OCI-LY1 (cell line): ENCODE data around the gene LIPA.
"Not testable (repeated sequence)": the region's sequence is repeated elsewhere in the genome, so short reads cannot be mapped to it uniquely, and the experiment has no call there.

Source experiments
- H2AFZ ChIP-seq: fragments of 200-600 bp; sonication (generic), shearing (Covaris generic); 2 replicates; pipeline ENCODE4 v1.6.0; 2014; ENCODE audit warnings: antibody characterized with exemption, mild to moderate bottlenecking, low read length
- H3F3A ChIP-seq: fragments of 200-600 bp; sonication (generic), shearing (Covaris generic); 2 replicates; pipeline ENCODE4 v1.6.0; 2014; ENCODE audit warnings: mild to moderate bottlenecking, antibody characterized with exemption, low read length, moderate library complexity; ENCODE audit not compliant: insufficient read depth
- H3K27ac ChIP-seq: fragments of 200-600 bp; sonication (generic); 2 replicates; pipeline ENCODE4 v1.5.1; 2014; ENCODE audit warnings: low read length, mixed run types, mild to moderate bottlenecking, low read depth; ENCODE audit not compliant: poor library complexity, severe bottlenecking
- H3K27me3 ChIP-seq: fragments of 200-600 bp; sonication (generic); 2 replicates; pipeline ENCODE4 v1.6.0; 2014; ENCODE audit warnings: antibody characterized with exemption, mild to moderate bottlenecking, low read length, moderate library complexity; ENCODE audit not compliant: insufficient read depth
- H3K36me3 ChIP-seq: fragments of 200-600 bp; sonication (generic); 2 replicates; pipeline ENCODE4 v1.6.1; 2014; ENCODE audit warnings: mild to moderate bottlenecking, antibody characterized with exemption, low read length, moderate library complexity, mixed read lengths; ENCODE audit not compliant: insufficient read depth
- H3K4me1 ChIP-seq: fragments of 200-600 bp; sonication (generic); 2 replicates; pipeline ENCODE4 v1.5.1; 2014; ENCODE audit warnings: mild to moderate bottlenecking, low read length, moderate library complexity; ENCODE audit not compliant: insufficient read depth, severe bottlenecking
- H3K4me2 ChIP-seq: fragments of 200-600 bp; sonication (generic), shearing (Covaris generic); 2 replicates; pipeline ENCODE4 v1.6.1; 2014; ENCODE audit warnings: low read length
- H3K4me3 ChIP-seq: fragments of 200-600 bp; sonication (generic); 2 replicates; pipeline ENCODE4 v1.5.1; 2014; ENCODE audit warnings: low read length, low read depth, mild to moderate bottlenecking, mixed read lengths; ENCODE audit not compliant: poor library complexity, severe bottlenecking
- H3K79me2 ChIP-seq: fragments of 200-600 bp; shearing (Covaris generic); 2 replicates; pipeline ENCODE4 v1.6.1; 2016; ENCODE audit warnings: mixed run types, low read length, mixed read lengths; ENCODE audit not compliant: insufficient read depth
- H3K9ac ChIP-seq: fragments of 200-600 bp; sonication (generic), shearing (Covaris generic); 2 replicates; pipeline ENCODE4 v1.6.1; 2014; ENCODE audit warnings: mild to moderate bottlenecking, low read length, mixed read lengths
- H3K9me2 ChIP-seq: fragments of 200-600 bp; sonication (generic), shearing (Covaris generic); 2 replicates; pipeline ENCODE4 v1.6.1; 2014; ENCODE audit warnings: low read depth, mild to moderate bottlenecking, low read length, mixed read lengths
- H3K9me3 ChIP-seq: fragments of 200-600 bp; shearing (Covaris generic); 2 replicates; pipeline ENCODE4 v1.6.1; 2014; ENCODE audit warnings: low read length, mixed read lengths
- H4K20me1 ChIP-seq: fragments of 200-600 bp; sonication (generic), shearing (Covaris generic); 2 replicates; pipeline ENCODE4 v1.6.0; 2016; ENCODE audit warnings: mild to moderate bottlenecking, low read length; ENCODE audit not compliant: insufficient read depth
- EZH2 ChIP-seq: fragments of 200-600 bp; sonication (generic), shearing (Covaris generic); IDR thresholded peaks from 2 replicates; pipeline ENCODE4 v1.8.0; 2017; ENCODE audit warnings: borderline replicate concordance, mixed run types, mild to moderate bottlenecking, antibody characterized with exemption, low read length, moderate library complexity, mixed read lengths
- TF ChIP-seq, protein P1 (sequence below): fragments of 200-600 bp; sonication (generic), shearing (Covaris generic); IDR thresholded peaks from 2 replicates; pipeline ENCODE4 v1.5.1; 2017; ENCODE audit warnings: mild to moderate bottlenecking, antibody characterized with exemption, low read length, moderate library complexity, mixed read lengths

The LIPA gene

DNA sequence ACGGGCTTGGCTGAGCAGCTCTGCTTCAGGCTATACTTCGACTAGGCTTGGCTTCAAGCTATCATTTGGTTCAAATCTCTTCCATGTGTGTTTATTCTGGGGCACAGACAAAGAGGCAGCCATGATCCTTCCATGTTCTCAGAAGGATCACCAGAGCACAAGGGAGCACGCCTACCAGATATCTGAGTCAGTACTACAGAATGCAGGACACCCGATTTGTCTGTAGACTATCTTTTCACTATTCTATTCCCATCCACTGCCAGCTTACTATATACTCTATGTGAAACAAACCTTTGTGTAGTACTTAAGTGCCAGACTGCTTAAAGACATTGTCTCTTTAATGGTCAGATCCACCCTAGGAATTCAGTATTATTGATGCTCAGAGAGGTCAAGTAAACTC is 79.6 kb downstream of the LIPA start:
- H3K79me2 ChIP-seq: no peaks in the 10 kb centered on the region
- no peaks in the 10 kb centered on the region for H3K27me3 ChIP-seq
- no peak overlapping the region for H2AFZ ChIP-seq
- H3K9ac ChIP-seq: no peak overlapping the region
- H3K9me2 ChIP-seq: no peaks in the 10 kb centered on the region
- no peaks in the 10 kb centered on the region for H3K9me3 ChIP-seq
- H3K36me3 ChIP-seq: no peaks in the 10 kb centered on the region
- no peak overlapping the region for H3K4me3 ChIP-seq
- no peaks in the 10 kb centered on the region for H3K4me1 ChIP-seq
- H3F3A ChIP-seq: no peaks in the 10 kb centered on the region
- no peaks in the 10 kb centered on the region for H4K20me1 ChIP-seq
- TF ChIP-seq, protein P1, sequence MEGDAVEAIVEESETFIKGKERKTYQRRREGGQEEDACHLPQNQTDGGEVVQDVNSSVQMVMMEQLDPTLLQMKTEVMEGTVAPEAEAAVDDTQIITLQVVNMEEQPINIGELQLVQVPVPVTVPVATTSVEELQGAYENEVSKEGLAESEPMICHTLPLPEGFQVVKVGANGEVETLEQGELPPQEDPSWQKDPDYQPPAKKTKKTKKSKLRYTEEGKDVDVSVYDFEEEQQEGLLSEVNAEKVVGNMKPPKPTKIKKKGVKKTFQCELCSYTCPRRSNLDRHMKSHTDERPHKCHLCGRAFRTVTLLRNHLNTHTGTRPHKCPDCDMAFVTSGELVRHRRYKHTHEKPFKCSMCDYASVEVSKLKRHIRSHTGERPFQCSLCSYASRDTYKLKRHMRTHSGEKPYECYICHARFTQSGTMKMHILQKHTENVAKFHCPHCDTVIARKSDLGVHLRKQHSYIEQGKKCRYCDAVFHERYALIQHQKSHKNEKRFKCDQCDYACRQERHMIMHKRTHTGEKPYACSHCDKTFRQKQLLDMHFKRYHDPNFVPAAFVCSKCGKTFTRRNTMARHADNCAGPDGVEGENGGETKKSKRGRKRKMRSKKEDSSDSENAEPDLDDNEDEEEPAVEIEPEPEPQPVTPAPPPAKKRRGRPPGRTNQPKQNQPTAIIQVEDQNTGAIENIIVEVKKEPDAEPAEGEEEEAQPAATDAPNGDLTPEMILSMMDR: no peak
- TF ChIP-seq EZH2: no peak
- no peak overlapping the region for H3K27ac ChIP-seq
- H3K4me2 ChIP-seq: no peak overlapping the region

DNA sequence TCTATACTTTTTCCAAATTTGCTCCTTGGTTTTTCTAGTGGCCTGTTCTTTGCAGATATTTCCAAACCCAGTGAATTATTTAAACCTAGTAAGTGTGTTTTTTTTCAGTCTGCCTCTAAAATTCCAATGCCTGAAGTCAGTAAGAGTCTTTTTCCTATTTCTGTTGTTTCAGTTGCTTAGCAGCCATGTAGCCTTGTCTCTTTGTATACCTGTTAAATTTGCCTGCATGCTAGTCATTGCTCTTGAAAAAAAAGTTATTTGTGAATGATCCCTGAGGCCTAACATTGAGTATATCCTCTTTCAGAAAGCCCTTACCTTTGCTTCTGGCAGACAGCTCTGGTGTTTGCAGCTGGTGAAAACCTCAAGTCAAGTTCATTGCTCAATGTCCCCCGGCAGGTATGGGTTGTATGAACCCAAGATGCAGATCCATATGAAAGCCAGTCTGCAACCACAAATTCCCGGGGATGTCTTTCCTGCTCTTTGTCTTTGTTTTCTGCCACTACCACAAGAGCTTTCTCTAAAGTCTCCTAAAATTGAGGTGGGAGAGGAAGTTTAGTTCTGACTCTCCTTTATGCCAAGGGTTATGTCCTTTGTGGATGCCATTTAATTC is 80.2 kb downstream of the LIPA start:
- no peaks in the 10 kb centered on the region for H3K9me2 ChIP-seq
- no peak overlapping the region for H3K4me2 ChIP-seq
- H3K36me3 ChIP-seq: no peaks in the 10 kb centered on the region
- TF ChIP-seq EZH2: no peak
- TF ChIP-seq, protein P1: no peak
- H3K4me1 ChIP-seq: no peaks in the 10 kb centered on the region
- H3K4me3 ChIP-seq: no peak overlapping the region
- H2AFZ ChIP-seq: no peak overlapping the region
- no peaks in the 10 kb centered on the region for H4K20me1 ChIP-seq
- H3K9ac ChIP-seq: no peak overlapping the region
- H3K79me2 ChIP-seq: no peaks in the 10 kb centered on the region
- no peak overlapping the region for H3K27ac ChIP-seq
- no peaks in the 10 kb centered on the region for H3K27me3 ChIP-seq
- H3K9me3 ChIP-seq: no peaks in the 10 kb centered on the region
- no peaks in the 10 kb centered on the region for H3F3A ChIP-seq

- not testable (repeated sequence) for H4K20me1 ChIP-seq, H3K36me3 ChIP-seq, H2AFZ ChIP-seq, H3K9me2 ChIP-seq, H3K9ac ChIP-seq, H3F3A ChIP-seq, H3K27me3 ChIP-seq, H3K79me2 ChIP-seq, H3K4me1 ChIP-seq, H3K4me3 ChIP-seq, H3K9me3 ChIP-seq, H3K27ac ChIP-seq, H3K4me2 ChIP-seq
These were observed 83.1 kb downstream of the LIPA start for GRCh38 chr10:89168354-89168900.

DNA sequence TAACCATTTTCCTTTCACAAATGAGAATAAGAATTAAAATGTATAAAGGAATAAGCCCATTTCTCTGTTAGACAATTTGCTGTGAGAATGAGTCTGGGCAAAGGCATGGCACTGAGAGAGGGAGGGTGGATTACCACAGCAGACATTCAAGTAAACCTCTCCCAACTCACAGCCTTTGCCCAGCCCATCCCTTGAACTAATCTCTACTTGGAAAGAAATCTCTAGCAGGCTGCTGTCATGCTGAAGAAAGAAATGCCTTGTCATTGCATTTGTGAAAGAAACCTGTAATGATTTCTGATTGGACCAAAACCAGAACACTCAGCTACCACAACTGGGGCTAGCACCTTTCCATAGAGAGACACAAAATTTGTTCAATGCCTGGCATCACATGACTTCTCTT is 83.7 kb downstream of the LIPA start:
- H2AFZ ChIP-seq: no peak overlapping the region
- no peaks in the 10 kb centered on the region for H3K27me3 ChIP-seq
- H3K27ac ChIP-seq: no peak overlapping the region
- no peaks in the 10 kb centered on the region for H3K36me3 ChIP-seq
- no peak overlapping the region for H3K4me2 ChIP-seq
- TF ChIP-seq, protein P1: no peak
- TF ChIP-seq EZH2: no peak
- H4K20me1 ChIP-seq: no peaks in the 10 kb centered on the region
- no peaks in the 10 kb centered on the region for H3K9me2 ChIP-seq
- H3K9ac ChIP-seq: no peak overlapping the region
- no peaks in the 10 kb centered on the region for H3K9me3 ChIP-seq
- H3K4me3 ChIP-seq: no peak overlapping the region
- H3K4me1 ChIP-seq: no peaks in the 10 kb centered on the region
- no peaks in the 10 kb centered on the region for H3K79me2 ChIP-seq
- H3F3A ChIP-seq: no peaks in the 10 kb centered on the region
